A549 (cell line): ENCODE data around the gene NPM3. TPM values are rescaled to one million over a fixed set of nuclear protein-coding genes. Genes with fewer than 3 reads are reported as not detected.
A peak's percentile ranks its signal among the peaks of the same experiment; 100 is the strongest.

Source experiments
- ATAC-seq, 2 experiments: fragments of 200-7000 bp in 1 of 2; fragments of >200 bp in 1 of 2; cut with Nextera tagmentation in 1 of 2; cut with Tn5 transposase in 1 of 2; 3 replicates each; pipeline versions ENCODE4 v1.8.0 to v1.9.1; 2018 to 2020; ENCODE audit warnings: mild to moderate bottlenecking in 1 of 2, moderate library complexity in 1 of 2
- CTCF ChIA-PET: fragments of 300-600 bp; sonication (Branson Sonifier 250); formaldehyde crosslinking; extraction: SDS; loops from one replicate; lab custom pipeline; 2021; ENCODE audit warnings: antibody characterized with exemption, inconsistent platforms; lab: Yijun Ruan, JAX
- POLR2A ChIA-PET: fragments of 350-600 bp; formaldehyde crosslinking; extraction: SDS; loops from one replicate; lab custom pipeline; 2021; ENCODE audit warnings: antibody characterized with exemption, inconsistent platforms; lab: Yijun Ruan, JAX
- DNase-seq, 2 experiments: peaks; one replicate each; pipeline versions ENCODE4 v3.0.0 to v3.0.0-alpha.2; 2011 to 2016; ENCODE audit warnings: low read depth in 1 of 2, low spot score in 1 of 2
- FAIRE-seq: peaks from 2 replicates; lab custom pipeline; 2011; peaks lifted over from hg19 to GRCh38; lab: Jason Lieb, UNC
- H3K27ac ChIP-seq, 2 experiments: fragments of >200 bp; sonication (Bioruptor Twin); formaldehyde crosslinking; 3 replicates each; pipeline ENCODE4 v1.5.1; 2016 to 2017
- H3K4me1 ChIP-seq: fragments of >200 bp; sonication (Bioruptor Twin); formaldehyde crosslinking; 3 replicates; pipeline ENCODE4 v1.6.1; 2016
- H3K4me2 ChIP-seq: fragments of >200 bp; sonication (Bioruptor Twin); formaldehyde crosslinking; 3 replicates; pipeline ENCODE4 v1.6.1; 2016
- H3K4me3 ChIP-seq: fragments of >200 bp; sonication (Bioruptor Twin); formaldehyde crosslinking; 3 replicates; pipeline ENCODE4 v1.5.1; 2016
- H3K9me3 ChIP-seq: fragments of >200 bp; sonication (Bioruptor Twin); formaldehyde crosslinking; 3 replicates; pipeline ENCODE4 v1.6.1; 2016
- BHLHE40 ChIP-seq: IDR thresholded peaks from 2 replicates; pipeline ENCODE4 v1.6.1; 2012; ENCODE audit warnings: low read depth, low read length, inconsistent platforms
- CBX2 ChIP-seq: fragments of 200-600 bp; sonication (generic); IDR thresholded peaks from 2 replicates; pipeline ENCODE4 v1.6.1; 2016; ENCODE audit warnings: low read depth, mild to moderate bottlenecking, borderline replicate concordance
- CTCF ChIP-seq: fragments of >200 bp; sonication (Bioruptor Twin); formaldehyde crosslinking; IDR thresholded peaks from 3 replicates; pipeline ENCODE4 v1.5.1; 2016
- EP300 ChIP-seq, 2 experiments: fragments of >200 bp; sonication (Bioruptor Twin); formaldehyde crosslinking; IDR thresholded peaks; 2 replicates in 1 of 2; 3 replicates in 1 of 2; pipeline ENCODE4 v1.6.1; 2016 to 2017
- ESRRA ChIP-seq: fragments of 150-350 bp; IDR thresholded peaks from 2 replicates; pipeline ENCODE4 v1.6.1; 2014; ENCODE audit warnings: mild to moderate bottlenecking, low read length, borderline replicate concordance
- GATA3 ChIP-seq: IDR thresholded peaks from 2 replicates; pipeline ENCODE4 v1.6.1; 2012; ENCODE audit warnings: borderline replicate concordance
- HDAC2 ChIP-seq: fragments of 200-600 bp; sonication (generic); IDR thresholded peaks from 2 replicates; pipeline ENCODE4 v1.6.1; 2016
- HOXA7 ChIP-seq: fragments of 250-450 bp; sonication (Bioruptor Pico); IDR thresholded peaks from 2 replicates; pipeline ENCODE4 v1.5.0; 2020; ENCODE audit warnings: mild to moderate bottlenecking, moderate library complexity
- JUN ChIP-seq, 2 experiments: fragments of >200 bp; sonication (Bioruptor Twin); formaldehyde crosslinking; IDR thresholded peaks; 2 replicates in 1 of 2; 3 replicates in 1 of 2; pipeline ENCODE4 v1.6.1; 2016 to 2017
- MYC ChIP-seq: IDR thresholded peaks from 2 replicates; pipeline ENCODE4 v1.6.1; 2012; ENCODE audit warnings: mild to moderate bottlenecking, inconsistent platforms, low read length, improper control_type of control experiment, borderline replicate concordance
- NR3C1 ChIP-seq: fragments of >200 bp; sonication (Bioruptor Twin); formaldehyde crosslinking; IDR thresholded peaks from 3 replicates; pipeline ENCODE4 v1.6.1; 2017
- REST ChIP-seq: fragments of 200-600 bp; sonication (generic); IDR thresholded peaks from 2 replicates; pipeline ENCODE4 v1.6.1; 2016; ENCODE audit warnings: antibody characterized with exemption, mild to moderate bottlenecking, moderate library complexity
- SREBF2 ChIP-seq: fragments of 450-650 bp; IDR thresholded peaks from 2 replicates; pipeline ENCODE4 v1.6.1; 2014; ENCODE audit warnings: mild to moderate bottlenecking, moderate library complexity
- TFCP2L1 ChIP-seq: fragments of 250-450 bp; sonication (Bioruptor Pico); IDR thresholded peaks from 2 replicates; pipeline ENCODE4 v1.5.0; 2021; ENCODE audit warnings: mild to moderate bottlenecking
- TP53 ChIP-seq: fragments of 250-450 bp; sonication (Bioruptor Pico); IDR thresholded peaks from 2 replicates; pipeline ENCODE4 v1.5.0; 2021; ENCODE audit warnings: mild to moderate bottlenecking, moderate library complexity
- ZNF302 ChIP-seq: fragments of 250-450 bp; sonication (Bioruptor Pico); IDR thresholded peaks from 2 replicates; pipeline ENCODE4 v1.9.0; 2021; ENCODE audit warnings: inconsistent platforms, mild to moderate bottlenecking, moderate library complexity
- WGBS: methylation state at CpG from one replicate; pipeline ENCODE4 v1.1.6; 2017; ENCODE audit errors: missing lambda C conversion rate; 5-methylcytosine and 5-hydroxymethylcytosine counted together
- polyA plus RNA-seq, 4 experiments: library from polyadenylated mRNA; depleted of rRNA in 3 of 4; stranded (reverse); fragments of >200 nt; fragmentation: RNase III in 1 of 4; extraction: RNeasy Plus Mini Kit Qiagen cat#74134 plus additional on column Dnase treatment in 1 of 4; gene quantifications; 2 replicates in 3 of 4; 3 replicates in 1 of 4; pipeline ENCODE4 v1.2.3, GENCODE V29; 2011 to 2017
- TF ChIP-seq, protein P1 (sequence below): fragments of 450-650 bp; IDR thresholded peaks from 2 replicates; pipeline ENCODE4 v1.6.1; 2014; ENCODE audit warnings: antibody characterized with exemption

Gene NPM3
- polyA plus RNA-seq, 2 of the 4 experiments (the other 2 are of a cell fraction), result 41.5 to 96.3 TPM

GRCh38 chr10:101749047-101750016 lies 33.9 kb downstream of the NPM3 start:
- H3K9me3 ChIP-seq, result no peaks in the 10 kb centered on the region
- peak; percentile 24 to 79; a peak in 4 of 6 replicates for ATAC-seq
- FAIRE-seq, result no peak
- POLR2A ChIA-PET, result no interaction called here
- no peak overlapping the region for H3K4me3 ChIP-seq
- 78% methylated on average over 19 of the region's 19 CpGs for WGBS
- H3K4me2 ChIP-seq, result no peak overlapping the region
- H3K27ac ChIP-seq, result no peak overlapping the region
- H3K4me1 ChIP-seq, result no peaks in the 10 kb centered on the region
- CTCF ChIA-PET, result interaction anchor here (0.5 to 1.6 kb wide), 5 partner anchors 9 to 535 kb away, joined by 3 to 7 read pairs (median 4); no protein-coding TSS in a partner anchor
- DNase-seq, result peak in 1 of 2 experiments; percentile 28
- TF ChIP-seq NR3C1, result no peak
- TF ChIP-seq MYC, result no peak
- TF ChIP-seq CTCF, result 0 out of 3 replicates have a peak, but pooled peaks have one; percentile 7

DNA sequence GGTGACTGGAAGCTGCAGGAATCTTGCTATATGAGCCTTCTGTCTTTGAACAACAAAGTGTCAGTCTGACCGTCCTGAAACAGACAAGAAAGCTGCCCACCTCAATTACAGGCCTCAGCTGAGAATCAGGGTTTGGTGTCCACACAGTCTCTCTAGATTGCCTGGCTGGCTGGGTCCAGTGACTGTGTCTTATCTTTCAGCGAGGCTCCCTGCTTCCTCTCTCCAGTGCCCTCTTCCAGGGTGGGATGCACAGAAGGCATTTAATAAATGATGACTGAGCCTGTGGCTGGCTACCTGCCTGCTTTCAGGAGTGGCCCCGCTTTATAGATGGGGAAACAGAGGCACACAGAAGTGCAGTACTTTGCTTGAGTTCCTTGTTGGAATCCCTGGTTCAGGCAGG lies 34.8 kb downstream of the NPM3 start:
- Histone ChIP-seq H3K4me2 (no peak overlapping the region), H3K27ac (no peak overlapping the region), H3K9me3 (no peaks in the 10 kb centered on the region), H3K4me3 (no peak overlapping the region), H3K4me1 (no peaks in the 10 kb centered on the region)
- DNase-seq (no peak), FAIRE-seq (no peak), ATAC-seq (no peak)
- ChIA-PET CTCF (interaction anchor here (1.2 to 1.6 kb wide), 2 partner anchors 10 to 15 kb away, joined by 4 read pairs; no protein-coding TSS in a partner anchor), POLR2A (no interaction called here)
- TF ChIP-seq MYC (no peak), CBX2 (no peak), ESRRA (no peak), HOXA7 (no peak), JUN (IDR thresholded peaks at IDR 0.05) (no peak), EP300 (IDR thresholded peaks at IDR 0.05) (no peak), TFCP2L1 (no peak), ZNF302 (CRISPR knock-in tag) (no peak), BHLHE40 (no peak), TP53 (CRISPR knock-in tag) (no peak), GATA3 (no peak), SREBF2 (no peak), HDAC2 (no peak), REST (no peak)
- TF ChIP-seq, protein P1, sequence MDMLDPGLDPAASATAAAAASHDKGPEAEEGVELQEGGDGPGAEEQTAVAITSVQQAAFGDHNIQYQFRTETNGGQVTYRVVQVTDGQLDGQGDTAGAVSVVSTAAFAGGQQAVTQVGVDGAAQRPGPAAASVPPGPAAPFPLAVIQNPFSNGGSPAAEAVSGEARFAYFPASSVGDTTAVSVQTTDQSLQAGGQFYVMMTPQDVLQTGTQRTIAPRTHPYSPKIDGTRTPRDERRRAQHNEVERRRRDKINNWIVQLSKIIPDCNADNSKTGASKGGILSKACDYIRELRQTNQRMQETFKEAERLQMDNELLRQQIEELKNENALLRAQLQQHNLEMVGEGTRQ, result no peak
- 73% methylated on average over 3 of the region's 3 CpGs for WGBS
